SJSA1 (cell line): ENCODE data around the gene TYMS. TPM values are rescaled to one million over a fixed set of nuclear protein-coding genes. Genes with fewer than 3 reads are reported as not detected.
"Not testable (repeated sequence)": the region's sequence is repeated elsewhere in the genome, so short reads cannot be mapped to it uniquely, and the experiment has no call there.

ENCODE experiments used
- DNase-seq, 2 experiments: peaks; one replicate each; pipeline ENCODE4 v3.0.0-alpha.2; 2015 to 2020; ENCODE audit warnings: low spot score in 2 of 2, low read depth in 1 of 2
- H3K27ac ChIP-seq: fragments of 250-450 bp; sonication (Bioruptor Pico); 2 replicates; pipeline ENCODE4 v1.5.1; 2020; ENCODE audit warnings: mild to moderate bottlenecking, moderate library complexity
- H3K27me3 ChIP-seq: fragments of 250-450 bp; sonication (Bioruptor Pico); replicated peaks from 2 replicates; pipeline ENCODE4 v1.5.1; 2020; ENCODE audit warnings: mild to moderate bottlenecking, moderate library complexity
- H3K36me3 ChIP-seq: fragments of 250-450 bp; sonication (Bioruptor Pico); 2 replicates; pipeline ENCODE4 v1.5.1; 2020; ENCODE audit warnings: mild to moderate bottlenecking
- H3K4me1 ChIP-seq: fragments of 250-450 bp; sonication (Bioruptor Pico); replicated peaks from 2 replicates; pipeline ENCODE4 v1.6.1; 2021; ENCODE audit warnings: mild to moderate bottlenecking
- H3K4me3 ChIP-seq: fragments of 250-450 bp; sonication (Bioruptor Pico); 2 replicates; pipeline ENCODE4 v1.5.1; 2020; ENCODE audit warnings: mild to moderate bottlenecking
- H3K9me3 ChIP-seq: fragments of 250-450 bp; sonication (Bioruptor Pico); replicated peaks from 2 replicates; pipeline ENCODE4 v1.5.1; 2020; ENCODE audit warnings: mild to moderate bottlenecking
- total RNA-seq: library from RNA; depleted of rRNA; stranded (reverse); fragments of >200 nt; shearing (Covaris generic); gene quantifications from 2 replicates; pipeline ENCODE4 v1.2.3, GENCODE V29; 2014

The TYMS gene
- total RNA-seq, 1 experiment from 2014 or later: 113 TPM

DNA sequence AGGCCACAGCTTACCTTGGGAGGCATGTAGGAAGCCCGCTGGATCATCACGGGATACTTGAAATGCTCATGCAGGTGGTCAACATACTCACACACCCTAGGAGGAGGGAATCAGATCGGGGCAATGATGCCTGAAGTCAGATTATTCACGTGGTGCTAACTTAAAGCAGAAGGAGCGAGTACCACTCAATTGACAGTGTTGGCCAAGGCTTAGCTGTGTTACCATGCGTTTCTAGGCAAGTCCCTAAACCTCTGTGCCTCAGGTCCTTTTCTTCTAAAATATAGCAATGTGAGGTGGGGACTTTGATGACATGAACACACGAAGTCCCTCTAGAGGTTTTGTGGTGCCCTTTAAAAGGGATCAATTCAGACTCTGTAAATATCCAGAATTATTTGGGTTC is 17.9 kb downstream of the TYMS start:
- Histone ChIP-seq H3K36me3 (peaks cover 75% of the 10 kb centered on the region), H3K27me3 (no peaks in the 10 kb centered on the region), H3K9me3 (no peaks in the 10 kb centered on the region), H3K4me1 (no peaks in the 10 kb centered on the region), H3K4me3 (no peak overlapping the region), H3K27ac (no peak overlapping the region)
- peak in 1 of 2 experiments; percentile 20 for DNase-seq

DNA sequence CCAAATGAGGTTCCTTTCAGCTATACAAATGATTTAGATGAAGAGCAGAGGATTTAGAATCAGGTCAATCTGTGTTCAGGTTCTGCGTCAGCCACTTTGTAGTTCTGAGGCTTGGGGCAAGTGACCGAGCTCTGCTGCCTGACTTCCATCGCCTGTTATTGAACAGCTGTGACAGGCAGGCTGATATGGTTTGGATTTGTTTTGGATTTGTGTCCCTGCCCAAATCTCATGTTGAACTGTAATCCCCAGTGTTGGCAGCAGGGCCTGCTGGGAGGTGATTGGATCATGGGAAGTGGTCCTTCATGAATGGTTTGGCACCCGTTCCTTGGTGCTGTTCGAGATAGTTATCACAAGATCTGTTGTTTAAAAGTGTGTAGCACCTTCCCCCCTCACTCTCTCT is 18.6 kb downstream of the TYMS start:
- no peak overlapping the region for H3K27ac ChIP-seq
- no peaks in the 10 kb centered on the region for H3K4me1 ChIP-seq
- peak in 1 of 2 experiments; percentile 25 for DNase-seq
- no peaks in the 10 kb centered on the region for H3K9me3 ChIP-seq
- H3K4me3 ChIP-seq: no peak overlapping the region
- H3K27me3 ChIP-seq: no peaks in the 10 kb centered on the region
- peaks cover 71% of the 10 kb centered on the region for H3K36me3 ChIP-seq

DNA sequence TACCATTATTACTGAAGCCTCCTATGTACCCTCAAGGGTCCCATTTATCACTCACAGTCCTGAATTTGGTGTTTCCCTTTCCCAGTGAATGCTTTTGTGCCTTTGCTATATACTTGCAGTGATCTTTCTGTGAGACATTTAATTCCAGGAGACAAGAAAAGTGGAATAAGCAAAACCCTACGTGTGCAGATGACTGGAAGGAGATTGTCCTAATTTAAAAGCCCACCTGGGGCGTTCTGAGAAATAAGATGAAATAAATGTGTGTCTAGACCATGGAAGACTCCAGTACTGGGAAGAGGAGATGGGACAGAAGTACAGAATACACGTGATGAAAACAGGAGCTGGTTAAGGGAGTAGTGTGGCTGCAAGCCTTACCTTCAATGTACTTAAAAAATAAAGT is 19.3 kb downstream of the TYMS start:
- peaks cover 67% of the 10 kb centered on the region for H3K36me3 ChIP-seq
- no peaks in the 10 kb centered on the region for H3K4me1 ChIP-seq
- no peaks in the 10 kb centered on the region for H3K27me3 ChIP-seq
- no peak overlapping the region for H3K4me3 ChIP-seq
- no peak for DNase-seq
- no peak overlapping the region for H3K27ac ChIP-seq
- H3K9me3 ChIP-seq: no peaks in the 10 kb centered on the region

GRCh38 chr18:677145-677544 is 19.7 kb downstream of the TYMS start:
- H3K4me3 ChIP-seq: no peak overlapping the region
- H3K4me1 ChIP-seq: no peaks in the 10 kb centered on the region
- H3K27ac ChIP-seq: no peak overlapping the region
- no peak for DNase-seq
- no peaks in the 10 kb centered on the region for H3K27me3 ChIP-seq
- no peaks in the 10 kb centered on the region for H3K9me3 ChIP-seq
- peaks cover 66% of the 10 kb centered on the region for H3K36me3 ChIP-seq

- no peak for DNase-seq
- H3K4me3 ChIP-seq: no peak overlapping the region
- no peaks in the 10 kb centered on the region for H3K9me3 ChIP-seq
- H3K27me3 ChIP-seq: no peaks in the 10 kb centered on the region
- H3K27ac ChIP-seq: no peak overlapping the region
- H3K36me3 ChIP-seq: peaks cover 63% of the 10 kb centered on the region
- no peaks in the 10 kb centered on the region for H3K4me1 ChIP-seq
These were observed 20.5 kb downstream of the TYMS start for GRCh38 chr18:677951-678381.

DNA sequence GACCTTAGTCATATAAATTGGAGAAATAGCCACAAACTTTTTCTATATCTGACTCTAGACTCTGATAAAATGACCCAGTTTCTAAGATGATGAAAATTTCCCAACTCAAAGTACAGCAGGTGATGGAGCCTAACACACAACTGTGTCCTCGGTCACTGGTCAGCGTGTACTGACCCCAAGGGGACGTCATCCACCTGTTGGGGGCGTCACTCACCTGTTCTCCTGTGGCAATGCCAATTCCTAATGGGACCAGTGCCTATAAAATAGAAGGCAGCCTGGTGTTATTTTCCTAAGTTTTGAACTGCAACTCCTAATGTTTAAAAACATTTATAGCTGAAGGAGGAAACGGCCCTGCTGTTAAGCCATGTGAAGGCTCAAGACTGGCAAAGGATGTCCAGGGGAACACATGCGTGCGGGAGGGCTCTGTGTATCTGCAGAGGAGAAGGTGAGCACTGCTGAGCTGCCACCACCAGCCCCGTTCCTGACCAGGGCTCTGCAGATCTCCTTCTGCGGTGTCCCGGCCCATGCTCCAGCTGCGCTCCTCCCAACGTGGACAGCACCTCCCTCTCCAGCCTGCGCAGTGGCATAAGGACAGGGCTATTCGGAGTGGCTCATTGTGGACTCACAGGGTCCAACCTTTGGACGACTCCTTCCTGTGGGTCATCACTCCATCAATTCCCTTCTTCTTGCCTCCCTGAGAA is 21.2 kb downstream of the TYMS start:
- H3K9me3 ChIP-seq: no peaks in the 10 kb centered on the region
- peaks cover 57% of the 10 kb centered on the region for H3K36me3 ChIP-seq
- H3K4me1 ChIP-seq: no peaks in the 10 kb centered on the region
- no peak overlapping the region for H3K27ac ChIP-seq
- DNase-seq: peak in 1 of 2 experiments; percentile 32
- no peaks in the 10 kb centered on the region for H3K27me3 ChIP-seq
- H3K4me3 ChIP-seq: no peak overlapping the region

- DNase-seq: peak in 1 of 2 experiments; percentile 25
- no peaks in the 10 kb centered on the region for H3K4me1 ChIP-seq
- peaks cover 49% of the 10 kb centered on the region for H3K36me3 ChIP-seq
- H3K27me3 ChIP-seq: no peaks in the 10 kb centered on the region
- H3K27ac ChIP-seq: no peak overlapping the region
- H3K9me3 ChIP-seq: no peaks in the 10 kb centered on the region
- no peak overlapping the region for H3K4me3 ChIP-seq
These were observed 22.1 kb downstream of the TYMS start for GRCh38 chr18:679516-679915.

DNA sequence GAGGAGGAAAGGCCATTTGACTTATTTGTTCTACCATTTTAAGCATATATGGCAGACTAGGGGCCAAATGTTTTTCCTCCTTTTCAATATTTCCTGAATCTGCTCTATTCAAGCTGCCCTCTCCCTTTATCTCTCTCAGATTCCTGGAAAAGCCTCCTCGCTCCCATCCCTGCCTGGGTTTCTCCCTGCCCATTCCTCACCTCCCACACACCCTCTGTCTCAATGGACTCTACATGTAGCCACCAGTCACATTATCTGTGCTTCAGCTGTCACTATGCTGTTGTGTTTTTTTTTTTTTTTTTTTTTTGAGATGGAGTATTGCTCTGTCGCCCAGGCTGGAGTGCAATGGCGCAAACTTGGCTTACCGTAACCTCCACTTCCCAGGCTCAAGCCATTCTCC is 22.9 kb downstream of the TYMS start:
- no peak overlapping the region for H3K4me3 ChIP-seq
- DNase-seq: peak in 1 of 2 experiments; percentile 13
- H3K36me3 ChIP-seq: peaks cover 40% of the 10 kb centered on the region
- H3K4me1 ChIP-seq: no peaks in the 10 kb centered on the region
- no peaks in the 10 kb centered on the region for H3K9me3 ChIP-seq
- no peaks in the 10 kb centered on the region for H3K27me3 ChIP-seq
- no peak overlapping the region for H3K27ac ChIP-seq

- peak in 1 of 2 experiments; percentile 3 for DNase-seq
- Histone ChIP-seq H3K9me3 (no peaks in the 10 kb centered on the region), H3K4me3 (no peak overlapping the region), H3K27ac (no peak overlapping the region), H3K4me1 (no peaks in the 10 kb centered on the region), H3K27me3 (no peaks in the 10 kb centered on the region), H3K36me3 (peaks cover 24% of the 10 kb centered on the region)
These were observed 24.5 kb downstream of the TYMS start for GRCh38 chr18:681985-682384.

DNA sequence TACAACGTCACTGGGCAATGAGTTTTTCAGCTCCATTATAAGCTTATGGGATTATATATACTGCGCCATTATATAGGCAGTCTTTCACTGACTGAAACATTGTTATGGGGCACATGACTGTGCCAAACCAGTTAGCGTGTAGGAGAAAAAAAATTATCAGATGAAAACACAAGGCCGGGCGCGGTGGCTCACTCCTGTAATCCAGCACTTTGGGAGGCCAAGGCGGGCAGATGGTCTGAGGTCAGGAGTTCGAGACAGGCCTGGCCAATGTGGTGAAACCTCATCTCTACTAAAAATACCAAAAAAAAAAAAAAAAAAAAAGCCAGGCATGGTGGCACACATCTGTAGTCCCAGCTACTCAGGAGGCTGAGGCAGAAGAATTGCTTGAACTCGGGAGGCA is 25.0 kb downstream of the TYMS start:
- not testable (repeated sequence) for H3K4me3 ChIP-seq, H3K27me3 ChIP-seq, H3K4me1 ChIP-seq, H3K27ac ChIP-seq, H3K9me3 ChIP-seq
- peaks cover 22% of the 10 kb centered on the region for H3K36me3 ChIP-seq
- peak in 1 of 2 experiments; percentile 17 for DNase-seq

DNA sequence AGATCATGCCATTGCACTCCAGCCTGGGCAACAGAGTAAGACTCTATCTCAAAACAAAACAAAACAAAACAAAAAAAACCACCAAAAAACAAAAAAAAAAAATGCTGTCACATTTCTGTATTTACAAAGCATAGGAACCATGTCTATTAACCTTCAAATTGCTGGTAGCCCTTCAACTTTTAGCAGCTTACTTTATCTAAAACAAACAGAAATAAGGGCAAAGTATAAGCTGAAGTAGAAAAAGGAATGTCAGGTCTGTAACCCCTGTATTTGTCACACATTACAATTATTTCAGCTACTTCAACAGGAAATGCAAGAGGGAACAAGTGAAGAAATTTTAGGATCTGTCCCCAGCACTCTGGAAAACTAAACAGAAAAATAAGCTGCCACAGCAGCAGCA is 25.4 kb downstream of the TYMS start:
- H3K9me3 ChIP-seq: no peaks in the 10 kb centered on the region
- no peaks in the 10 kb centered on the region for H3K4me1 ChIP-seq
- peaks cover 24% of the 10 kb centered on the region for H3K36me3 ChIP-seq
- no peak for DNase-seq
- H3K27ac ChIP-seq: no peak overlapping the region
- no peak overlapping the region for H3K4me3 ChIP-seq
- no peaks in the 10 kb centered on the region for H3K27me3 ChIP-seq

- no peaks in the 10 kb centered on the region for H3K9me3 ChIP-seq
- no peak overlapping the region for H3K27ac ChIP-seq
- no peaks in the 10 kb centered on the region for H3K4me1 ChIP-seq
- no peak overlapping the region for H3K4me3 ChIP-seq
- no peaks in the 10 kb centered on the region for H3K27me3 ChIP-seq
- DNase-seq: peak in 1 of 2 experiments; percentile 19
- H3K36me3 ChIP-seq: peaks cover 17% of the 10 kb centered on the region
These were observed 26.1 kb downstream of the TYMS start for GRCh38 chr18:683531-683930.

GRCh38 chr18:685438-685837 is 28.0 kb downstream of the TYMS start:
- H3K36me3 ChIP-seq: peaks cover 21% of the 10 kb centered on the region
- no peaks in the 10 kb centered on the region for H3K9me3 ChIP-seq
- peak in 1 of 2 experiments; percentile 5 for DNase-seq
- no peaks in the 10 kb centered on the region for H3K4me1 ChIP-seq
- H3K4me3 ChIP-seq: no peak overlapping the region
- H3K27me3 ChIP-seq: no peaks in the 10 kb centered on the region
- H3K27ac ChIP-seq: no peak overlapping the region

- no peaks in the 10 kb centered on the region for H3K9me3 ChIP-seq
- no peaks in the 10 kb centered on the region for H3K27me3 ChIP-seq
- DNase-seq: peak in 1 of 2 experiments; percentile 33
- H3K36me3 ChIP-seq: peaks cover 15% of the 10 kb centered on the region
- no peak overlapping the region for H3K27ac ChIP-seq
- H3K4me1 ChIP-seq: no peaks in the 10 kb centered on the region
- H3K4me3 ChIP-seq: no peak overlapping the region
These were observed 29.1 kb downstream of the TYMS start for GRCh38 chr18:686339-687111.
